ENCODE measurements around the gene DAP. TPM values are rescaled to one million over a fixed set of nuclear protein-coding genes. Genes with fewer than 3 reads are reported as not detected.

The DAP gene
- polyA plus RNA-seq, 3 donors: 60.9 to 69.0 (median 62.3) TPM

GRCh38 chr5:10699987-10700386 lies 61.0 kb downstream of the DAP start:
- TF ChIP-seq CTCF (IDR thresholded peaks at IDR 0.05): no peak
- Histone ChIP-seq H4K20me1 (ENCODE audit: insufficient read depth, low read length) (peaks cover 97% of the 10 kb centered on the region), H3K27ac (ENCODE audit: low read depth in 1 of 2, low read length in 2 of 2) (peak overlapping the region in 1 of 2 donors; percentile 1), H3K36me3 (replicated peaks in 1 of 2; ENCODE audit: control insufficient read depth in 1 of 2, insufficient read depth in 2 of 2, low read length in 2 of 2) (peaks cover 3 to 34% of the 10 kb centered on the region in 2 donors), H3K4me1 (ENCODE audit: control insufficient read depth in 1 of 2, insufficient read depth in 2 of 2, low read length in 2 of 2) (peaks cover 10 to 11% of the 10 kb centered on the region in 2 donors), H3K27me3 (ENCODE audit: control insufficient read depth in 2 of 2, insufficient read depth in 2 of 2, low read length in 2 of 2) (no peaks in the 10 kb centered on the region), H3K9ac (ENCODE audit: insufficient read depth, low read length, poor library complexity, severe bottlenecking) (no peak overlapping the region), H3K4me3 (replicated peaks in 1 of 3; ENCODE audit: low read depth in 2 of 3, low read length in 3 of 3) (no peak overlapping the region), H3K79me2 (ENCODE audit: insufficient read depth, low read length) (peaks cover 66% of the 10 kb centered on the region), H3K9me3 (replicated peaks in 1 of 2; ENCODE audit: control insufficient read depth in 1 of 2, insufficient read depth in 1 of 2, low read length in 2 of 2) (no peaks in the 10 kb centered on the region), H3K4me2 (replicated peaks; ENCODE audit: extremely low read depth, low read length, poor library complexity, severe bottlenecking) (no peak overlapping the region), H2AFZ (ENCODE audit: insufficient read depth, low read depth, low read length, poor library complexity, severe bottlenecking) (no peak overlapping the region)
- peaks cover 35 to 38% of the 10 kb centered on the region in 2 donors for H3K36me3 Mint-ChIP-seq
- intact Hi-C loops (cut with micrococcal nuclease): loop anchor here (5.0 to 10.0 kb wide), 3 partner anchors 62 to 245 kb away; partner anchors contain the start of gene DAP (in 1 of the 2)
- H3K27ac Mint-ChIP-seq: peak overlapping the region in 2 of 7 donors; percentile 54 to 76
- peaks cover 0 to 3% (median 0%) of the 10 kb centered on the region in 3 donors for H3K27me3 Mint-ChIP-seq (ENCODE audit: low read depth in 3 of 3)
- 79% methylated on average over 2 of the region's 8 CpGs for WGBS (ENCODE audit: insufficient coverage)
- H3K4me3 Mint-ChIP-seq: no peak overlapping the region
- H3K9me3 Mint-ChIP-seq: no peaks in the 10 kb centered on the region
- H3K4me1 Mint-ChIP-seq: peaks cover 22% of the 10 kb centered on the region
- no peak for DNase-seq

GRCh38 chr5:10699281-10699874 lies 61.7 kb downstream of the DAP start:
- no peak for TF ChIP-seq CTCF (IDR thresholded peaks at IDR 0.05)
- peaks cover 3 to 37% of the 10 kb centered on the region in 2 donors for H3K36me3 ChIP-seq (replicated peaks in 1 of 2; ENCODE audit: control insufficient read depth in 1 of 2, insufficient read depth in 2 of 2, low read length in 2 of 2)
- Mint-ChIP-seq H3K27me3 (ENCODE audit: low read depth in 3 of 3) (peaks cover 0 to 3% (median 0%) of the 10 kb centered on the region in 3 donors), H3K36me3 (peaks cover 36 to 38% of the 10 kb centered on the region in 2 donors), H3K4me1 (peaks cover 16% of the 10 kb centered on the region), H3K4me3 (no peak overlapping the region), H3K9me3 (no peaks in the 10 kb centered on the region), H3K27ac (peak overlapping the region in 3 of 7 donors; percentile 67 to 80 (median 68))
- no peak overlapping the region for H2AFZ ChIP-seq (ENCODE audit: insufficient read depth, low read depth, low read length, poor library complexity, severe bottlenecking)
- 95% methylated on average over 3 of the region's 5 CpGs for WGBS (ENCODE audit: insufficient coverage)
- no peak for DNase-seq
- peaks cover 4 to 5% of the 10 kb centered on the region in 2 donors for H3K4me1 ChIP-seq (ENCODE audit: control insufficient read depth in 1 of 2, insufficient read depth in 2 of 2, low read length in 2 of 2)
- H3K27ac ChIP-seq (ENCODE audit: low read depth in 1 of 2, low read length in 2 of 2): no peak overlapping the region
- peaks cover 68% of the 10 kb centered on the region for H3K79me2 ChIP-seq (ENCODE audit: insufficient read depth, low read length)
- no peaks in the 10 kb centered on the region for H3K27me3 ChIP-seq (ENCODE audit: control insufficient read depth in 2 of 2, insufficient read depth in 2 of 2, low read length in 2 of 2)
- peaks cover 98% of the 10 kb centered on the region for H4K20me1 ChIP-seq (ENCODE audit: insufficient read depth, low read length)
- no peak overlapping the region for H3K4me2 ChIP-seq (replicated peaks; ENCODE audit: extremely low read depth, low read length, poor library complexity, severe bottlenecking)
- H3K4me3 ChIP-seq (replicated peaks in 1 of 3; ENCODE audit: low read depth in 2 of 3, low read length in 3 of 3): no peak overlapping the region
- intact Hi-C loops (cut with micrococcal nuclease): loop anchor here (10.0 kb wide), 2 partner anchors 155 to 245 kb away; no protein-coding TSS in a partner anchor
- H3K9ac ChIP-seq (ENCODE audit: insufficient read depth, low read length, poor library complexity, severe bottlenecking): no peak overlapping the region
- no peaks in the 10 kb centered on the region for H3K9me3 ChIP-seq (replicated peaks in 1 of 2; ENCODE audit: control insufficient read depth in 1 of 2, insufficient read depth in 1 of 2, low read length in 2 of 2)
